HG03280 (cell line): ENCODE measurements around the gene ADCY9.
"Not testable (repeated sequence)": the region's sequence is repeated elsewhere in the genome, so short reads cannot be mapped to it uniquely, and the experiment has no call there.

Experiments
- ATAC-seq: cut with Tn5 transposase; IDR thresholded peaks from one replicate; pipeline ENCODE4 v1.9.1; 2021; ENCODE audit warnings: mild to moderate bottlenecking, moderate library complexity; ENCODE audit not compliant: unreplicated experiment

Gene ADCY9

DNA sequence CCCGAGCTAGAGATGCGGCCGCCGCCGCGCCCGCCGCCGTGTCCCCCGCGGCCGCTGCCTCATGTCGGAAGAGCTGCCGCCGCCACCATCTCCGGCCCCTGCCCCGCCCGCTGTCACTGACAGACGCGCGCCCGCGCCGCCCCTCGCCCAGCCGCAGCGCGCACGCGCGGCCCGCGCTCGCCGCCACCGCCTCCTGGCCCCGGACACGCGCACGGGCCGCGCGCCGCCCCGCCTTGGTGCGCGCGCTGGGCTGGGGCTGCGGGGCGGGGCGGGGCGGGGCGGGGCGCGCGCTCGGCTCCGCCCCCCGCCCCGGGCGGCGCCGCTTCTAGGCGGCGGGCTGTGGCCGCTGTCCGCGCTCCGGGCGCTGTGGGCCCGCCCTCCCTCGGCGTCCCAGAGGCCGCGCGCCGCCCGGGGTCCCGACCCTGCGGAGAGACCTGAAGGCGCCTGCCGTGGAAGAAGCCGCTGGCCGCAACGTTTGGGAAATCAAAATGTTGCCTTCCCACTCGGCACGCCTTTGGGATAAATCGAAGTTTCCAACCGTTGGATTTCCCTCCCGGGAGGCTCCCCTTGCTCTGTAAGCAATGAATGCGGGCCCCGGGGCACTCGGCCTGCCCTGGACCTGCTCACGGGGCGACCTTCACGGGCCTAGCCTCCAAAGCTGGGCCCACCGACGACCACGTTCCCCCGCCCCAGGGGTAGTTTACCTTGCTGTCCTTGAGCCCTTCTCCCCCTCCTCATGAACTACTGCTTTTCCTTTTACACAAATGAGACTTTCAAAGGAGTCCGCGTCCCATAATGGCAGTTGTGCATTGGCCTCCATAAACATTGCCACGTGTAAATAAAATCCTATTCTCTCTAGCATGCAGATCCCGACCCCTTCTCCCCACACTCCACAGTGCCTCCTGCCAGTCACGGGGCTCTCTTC, at the start of gene ADCY9:
Gene ADCY9 (minus strand): TSS at position 118 of the 925 bp plus-strand sequence. CDS start 1,000 bp downstream, outside the sequence.
- ATAC-seq = peak; percentile 74

DNA sequence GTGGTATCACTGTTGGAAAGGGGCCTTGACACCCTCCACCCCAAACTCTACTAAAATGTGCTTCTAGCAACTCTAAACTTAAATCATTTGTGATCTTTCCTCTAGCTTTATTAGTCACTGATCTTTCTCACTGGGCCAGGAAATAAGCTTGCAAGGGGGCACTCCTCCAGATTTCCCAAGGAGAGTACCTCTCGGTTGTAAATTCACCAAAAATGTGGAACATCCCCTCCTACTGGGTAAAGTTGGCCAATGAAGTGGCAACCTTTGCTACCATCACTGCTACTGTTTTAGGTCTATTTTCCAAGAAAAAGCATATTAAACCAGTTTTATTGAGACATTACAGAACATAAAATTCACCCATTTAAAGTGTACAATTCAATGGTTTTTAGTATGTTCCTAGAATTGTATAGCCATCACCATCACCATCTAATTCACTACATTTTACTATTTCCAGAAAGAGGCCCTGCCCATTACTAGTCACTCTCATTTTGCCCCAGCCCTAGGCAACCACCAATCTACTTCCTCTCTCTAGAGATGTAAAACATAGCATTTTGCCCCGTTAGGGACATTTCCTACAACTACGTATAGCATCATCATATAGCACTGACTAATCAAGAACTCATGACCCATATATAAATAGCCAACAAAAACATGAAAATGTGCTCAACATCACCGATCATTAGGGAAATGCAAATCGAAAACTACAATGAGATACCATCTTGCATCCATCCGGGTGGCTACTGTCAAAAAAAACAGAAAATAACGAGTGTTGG, 44.6 kb upstream of the ADCY9 start:
- ATAC-seq = no peak

DNA sequence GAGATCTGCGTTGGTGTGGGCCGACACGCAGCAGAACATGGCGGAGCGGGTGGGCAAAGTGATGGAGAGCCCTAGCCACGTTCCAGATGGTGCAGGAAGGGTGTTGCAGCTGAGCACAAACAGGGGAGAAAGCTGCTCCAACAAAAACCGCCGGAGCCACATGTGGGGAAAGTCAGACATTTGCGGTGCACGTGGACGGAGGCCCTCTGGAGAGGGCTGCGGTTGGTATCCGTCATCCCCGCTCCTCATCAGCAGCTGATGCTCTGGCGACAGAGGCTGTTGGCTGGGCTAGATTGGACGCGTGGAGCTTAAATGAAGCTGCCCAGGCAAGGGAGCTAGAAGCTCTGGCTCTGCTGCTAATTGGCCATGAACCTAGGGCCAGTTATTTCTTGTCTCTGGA, 43.5 kb upstream of the ADCY9 start:
- no peak for ATAC-seq

DNA sequence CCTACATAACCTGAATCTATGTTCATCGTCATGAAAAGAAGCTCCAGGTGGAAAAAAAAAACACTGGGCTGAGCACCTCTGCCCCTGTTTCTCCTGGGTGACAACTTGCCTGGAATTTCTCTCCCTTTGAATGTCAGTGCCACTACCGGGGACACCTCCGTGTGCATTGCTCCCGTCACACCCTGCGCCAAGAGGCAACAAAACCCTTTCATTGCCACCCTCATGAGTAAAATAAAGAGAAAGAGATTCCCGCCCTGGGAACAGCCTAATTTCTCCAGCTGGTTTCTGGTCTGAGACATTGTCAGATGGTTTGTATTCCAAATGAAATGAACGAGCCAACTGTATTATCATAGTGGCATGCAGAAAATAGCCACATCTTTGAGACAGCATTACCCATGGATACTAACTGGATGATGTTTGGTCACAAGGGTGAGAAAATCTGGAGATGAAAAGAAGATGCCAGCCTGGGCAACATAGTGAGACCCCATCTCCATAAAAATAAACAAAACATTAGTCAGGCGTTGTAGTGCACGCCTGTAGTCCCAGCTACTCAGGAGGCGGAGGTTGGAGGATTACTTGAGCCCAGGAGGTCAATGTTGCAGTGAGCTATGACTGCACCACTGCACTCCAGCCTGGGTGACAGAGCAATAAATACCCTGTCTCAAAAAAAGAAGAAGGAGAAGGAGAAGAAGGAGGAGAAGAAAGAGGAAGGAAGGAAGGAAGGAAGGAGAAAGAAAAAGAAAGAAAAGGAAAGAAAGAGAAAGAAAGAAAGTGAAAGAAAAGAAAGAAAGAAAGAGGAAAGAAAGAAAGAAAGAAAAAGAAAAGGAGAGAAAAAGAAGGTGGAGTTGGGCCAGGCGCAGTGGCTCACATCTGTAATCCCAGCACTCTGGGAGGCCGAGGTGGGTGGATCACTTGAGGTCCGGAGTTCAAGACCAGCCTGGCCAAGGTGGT, 42.2 kb upstream of the ADCY9 start:
- ATAC-seq = no peak

DNA sequence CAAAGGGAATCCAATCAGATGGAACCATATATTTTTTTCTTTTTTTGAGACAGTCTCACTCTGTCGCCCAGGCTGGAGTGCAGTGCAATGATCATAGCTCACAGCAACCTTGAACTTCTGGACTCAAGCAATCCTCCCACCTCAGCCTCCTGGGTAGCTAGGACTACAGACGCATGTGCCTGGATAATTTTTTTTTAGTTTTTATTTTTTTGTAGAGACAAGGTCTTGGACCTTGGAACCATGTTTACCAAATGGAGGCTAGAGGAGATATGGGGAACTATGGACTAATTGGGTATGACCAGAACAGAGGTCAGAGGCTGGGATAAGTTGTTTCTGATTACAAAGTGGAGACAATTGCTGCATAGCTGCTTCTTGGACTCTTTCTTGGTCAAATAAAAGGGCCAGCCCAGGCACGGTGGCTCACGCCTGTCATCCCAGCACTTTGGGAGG, 41.2 kb upstream of the ADCY9 start:
- no peak for ATAC-seq

DNA sequence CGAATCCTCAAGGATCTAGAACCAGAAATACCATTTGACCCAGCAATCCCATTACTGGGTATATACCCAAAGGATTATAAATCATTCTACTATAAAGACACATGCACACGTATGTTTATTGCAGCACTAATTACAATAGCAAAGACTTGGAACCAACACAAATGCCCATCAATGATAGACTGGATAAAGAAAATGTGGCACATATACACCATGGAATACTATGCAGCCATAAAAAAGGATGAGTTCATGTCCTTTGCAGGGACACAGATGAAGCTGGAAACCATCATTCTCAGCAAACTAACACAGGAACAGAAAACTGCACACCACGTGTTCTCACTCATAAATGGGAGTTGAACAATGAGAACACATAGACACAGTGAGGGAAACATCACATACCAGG, 40.3 kb upstream of the ADCY9 start:
- ATAC-seq = not testable (repeated sequence)

DNA sequence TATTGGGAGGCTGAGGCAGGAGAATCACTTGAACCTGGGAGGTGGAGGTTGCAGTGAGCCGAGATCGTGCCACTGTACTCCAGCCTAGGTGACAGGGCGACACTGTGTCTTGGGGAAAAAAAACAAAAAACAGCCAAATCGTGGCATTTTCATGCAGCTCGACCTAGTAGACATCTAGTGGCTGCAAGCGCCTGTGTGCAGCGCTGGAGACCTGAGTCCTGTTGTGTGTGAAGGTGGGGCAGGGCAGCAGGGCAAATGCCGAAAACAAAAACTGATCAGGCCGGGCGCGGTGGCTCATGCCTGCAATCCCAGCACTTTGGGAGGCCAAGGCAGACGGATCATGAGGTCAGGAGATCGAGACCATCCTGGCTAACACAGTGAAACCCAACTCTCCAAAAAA, 37.1 kb upstream of the ADCY9 start:
- ATAC-seq = not testable (repeated sequence)

DNA sequence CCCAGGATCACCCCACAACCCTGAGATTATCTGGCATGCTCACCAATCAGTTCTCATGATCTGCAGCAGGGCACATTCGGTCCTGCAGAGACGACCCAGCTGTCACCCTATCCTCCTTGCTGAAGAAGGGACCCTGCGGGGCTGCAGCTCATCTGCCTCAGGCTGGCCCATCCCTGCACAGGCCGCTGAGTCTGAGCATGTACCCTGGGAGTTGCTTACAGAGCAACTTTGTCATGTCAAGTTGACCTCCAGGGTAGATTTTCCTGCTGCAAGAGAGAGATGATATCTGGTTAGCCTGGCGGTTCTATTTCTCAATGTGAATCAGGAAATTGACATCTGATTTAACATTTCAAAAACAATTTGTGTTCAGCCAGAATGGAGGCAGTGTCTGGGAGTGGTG, 36.0 kb upstream of the ADCY9 start:
- ATAC-seq = no peak

DNA sequence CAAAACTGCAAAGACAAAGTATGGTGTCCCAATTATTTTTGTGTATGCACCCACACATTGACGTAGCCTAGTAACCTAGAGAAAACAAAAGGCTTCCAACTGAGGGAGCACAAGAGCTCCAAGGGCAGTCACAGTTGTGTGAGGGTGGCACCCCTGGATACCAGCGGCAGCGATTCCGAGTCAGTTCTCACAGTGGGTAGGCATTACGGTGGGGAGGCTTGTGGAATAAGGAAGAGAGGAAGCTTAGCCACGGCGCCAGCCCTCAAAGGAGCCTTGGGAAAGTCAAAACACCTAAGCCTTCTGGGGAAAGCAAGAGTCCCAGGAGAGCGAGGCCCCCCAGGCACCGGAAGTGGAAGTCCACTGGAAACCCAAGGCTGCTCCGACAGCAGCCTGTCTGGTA, 31.0 kb upstream of the ADCY9 start:
- no peak for ATAC-seq

DNA sequence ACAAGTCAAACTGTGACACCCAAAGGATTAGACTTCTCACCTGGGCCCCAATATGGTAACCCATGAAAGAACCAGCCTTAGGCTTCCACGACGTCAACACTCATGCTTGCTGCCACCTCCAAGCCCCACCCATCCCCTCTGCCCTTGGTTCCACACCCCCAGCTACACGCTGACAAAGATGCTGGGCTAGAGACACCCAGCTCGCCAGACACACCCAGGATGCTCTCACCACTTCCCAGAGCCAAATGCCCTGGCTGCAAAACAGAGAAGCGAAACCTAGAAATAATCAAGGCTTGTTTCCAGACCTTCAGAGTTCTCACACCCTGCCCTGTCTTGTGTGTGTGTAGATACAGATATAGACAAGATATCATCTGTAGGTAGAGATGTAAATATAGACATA, 26.0 kb upstream of the ADCY9 start:
- no peak for ATAC-seq

DNA sequence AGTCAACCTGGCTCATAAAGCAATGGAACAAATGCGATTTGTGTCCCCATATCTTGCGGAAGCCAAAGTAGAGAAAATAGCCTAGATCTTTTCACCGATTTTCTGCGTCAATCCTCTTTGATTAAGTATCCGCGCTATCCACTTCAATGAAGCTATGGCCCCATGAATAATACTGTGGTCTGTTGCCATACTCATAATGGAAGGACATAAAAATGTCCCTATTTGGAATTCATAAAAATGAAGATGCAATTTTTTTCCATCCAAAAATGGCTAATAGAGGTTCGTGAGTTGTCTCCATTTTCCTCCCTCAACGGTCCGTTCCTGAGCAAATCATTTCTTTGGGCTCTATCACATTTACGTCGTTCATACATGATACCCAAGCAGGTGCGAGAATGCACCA, 25.4 kb upstream of the ADCY9 start:
- no peak for ATAC-seq

DNA sequence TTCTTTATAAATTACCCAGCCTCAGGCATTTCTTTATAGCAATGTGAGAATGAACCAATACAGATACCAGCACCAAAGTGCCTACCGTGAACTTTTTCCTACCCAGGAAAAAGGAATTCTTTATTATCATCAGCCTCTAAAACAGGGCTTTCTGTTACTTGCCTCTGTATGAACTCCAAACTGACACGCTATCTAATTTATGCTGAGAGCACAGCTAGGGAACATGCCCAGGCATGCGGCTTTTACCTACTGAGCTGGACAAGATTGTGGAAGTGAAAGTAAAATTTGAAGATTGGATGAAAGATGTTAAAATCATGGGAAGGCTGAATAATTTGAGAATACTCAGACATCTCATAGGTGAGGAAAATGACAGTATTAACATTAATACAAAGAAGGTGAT, 24.4 kb upstream of the ADCY9 start:
- ATAC-seq = no peak

DNA sequence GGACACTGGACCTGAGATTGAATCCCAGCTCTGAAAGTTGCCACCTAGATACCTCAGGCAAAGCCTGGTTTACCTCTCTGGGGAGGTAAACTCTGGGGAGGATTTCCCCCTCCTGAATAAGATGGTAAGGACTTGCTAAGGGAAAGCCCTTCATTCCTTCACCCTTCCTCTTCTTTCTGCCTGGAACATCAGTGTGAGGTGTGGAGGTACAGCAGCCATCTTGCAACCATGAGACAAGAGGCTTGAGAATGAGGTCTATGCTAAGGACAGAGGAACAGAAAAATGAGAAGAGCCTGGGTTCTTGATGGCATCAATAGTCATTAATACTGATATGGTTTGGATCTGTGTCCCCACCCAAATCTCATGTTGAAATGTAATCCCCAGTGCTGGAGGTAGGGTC, 23.7 kb upstream of the ADCY9 start:
- ATAC-seq = no peak

DNA sequence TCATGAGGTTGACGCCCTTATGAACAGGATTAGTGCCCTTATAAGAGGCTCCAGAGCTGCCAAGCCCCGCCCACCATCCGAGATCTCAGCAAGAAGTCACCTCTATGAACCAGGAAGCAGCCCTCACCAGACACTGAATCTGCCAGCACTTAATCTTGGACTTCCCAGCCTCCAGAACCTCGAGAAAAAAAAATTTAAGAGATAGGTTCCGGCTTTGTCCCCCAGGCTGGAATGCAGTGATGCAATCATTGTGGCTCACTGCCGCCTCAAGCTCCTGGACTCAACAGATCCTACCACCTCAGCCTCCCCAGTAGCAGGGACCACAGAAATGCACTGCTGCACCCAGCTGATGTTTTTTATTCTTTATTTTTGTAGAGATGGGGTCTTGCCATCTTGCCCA, 22.5 kb upstream of the ADCY9 start:
- no peak for ATAC-seq

DNA sequence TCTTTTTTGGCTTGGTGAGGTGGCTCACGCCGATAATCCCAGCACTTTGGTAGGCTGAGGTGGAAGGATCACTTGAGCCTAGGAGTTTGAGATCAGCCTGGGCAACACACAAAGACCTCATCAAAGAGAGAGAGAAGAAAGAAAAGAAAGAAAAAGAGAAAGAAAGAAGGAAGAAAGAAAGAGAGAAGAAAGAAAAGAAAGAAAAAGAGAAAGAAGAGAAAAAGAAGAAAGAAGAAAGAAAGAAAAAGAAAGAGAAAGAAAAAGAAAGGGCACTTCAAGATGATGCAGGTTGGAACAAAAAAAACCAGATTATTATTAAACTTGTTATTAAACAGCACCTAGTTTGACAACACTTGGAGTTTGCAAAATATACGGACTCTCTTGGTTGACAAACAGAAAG, 21.2 kb upstream of the ADCY9 start:
- ATAC-seq = no peak

DNA sequence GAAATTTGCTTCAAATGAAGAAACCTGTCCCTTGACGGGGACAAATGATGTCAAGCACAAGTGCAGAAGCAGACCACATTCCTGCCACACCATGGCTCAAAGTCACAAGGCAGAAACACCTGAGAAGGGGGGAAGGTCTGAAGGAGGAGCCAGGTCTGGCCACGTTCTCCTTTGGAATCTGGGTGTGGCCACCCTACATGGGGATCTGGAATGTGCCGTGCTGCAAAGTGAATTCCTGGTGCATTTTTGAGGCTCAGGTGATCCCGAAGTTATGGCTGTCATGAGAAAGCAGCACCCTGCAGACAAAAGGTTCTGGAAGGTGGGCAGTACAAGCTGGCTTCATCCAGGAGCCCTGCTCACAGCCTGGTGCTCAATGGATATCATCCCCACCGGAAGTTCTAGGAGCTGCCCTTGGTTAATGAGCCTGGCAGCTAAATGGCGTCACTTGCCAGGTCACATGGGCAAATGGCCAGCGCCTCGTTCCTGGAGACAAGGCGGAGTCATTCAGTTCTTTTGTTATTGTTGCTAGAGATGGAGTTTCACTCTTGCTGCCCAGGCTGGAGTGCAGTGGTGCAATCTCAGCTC, 20.1 kb upstream of the ADCY9 start:
- no peak for ATAC-seq

DNA sequence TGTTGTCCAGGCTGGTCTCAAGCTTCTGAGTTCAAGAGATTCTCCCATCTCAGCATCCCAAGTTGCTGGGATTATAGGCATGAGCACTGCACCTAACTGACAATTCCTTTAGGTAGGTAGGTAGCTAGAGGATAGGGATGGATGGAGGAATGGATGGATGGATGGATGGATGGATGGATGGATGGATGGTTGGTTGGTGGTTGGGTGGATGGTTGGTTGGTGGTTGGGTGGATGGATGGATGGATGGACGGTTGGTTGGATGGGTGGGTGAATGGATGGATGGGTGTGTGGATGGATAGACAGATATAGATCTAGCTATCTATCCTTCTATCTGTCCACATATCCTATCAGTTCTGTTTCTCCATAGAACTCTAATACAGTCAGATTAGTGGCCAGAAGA, 19.3 kb upstream of the ADCY9 start:
- no peak for ATAC-seq

DNA sequence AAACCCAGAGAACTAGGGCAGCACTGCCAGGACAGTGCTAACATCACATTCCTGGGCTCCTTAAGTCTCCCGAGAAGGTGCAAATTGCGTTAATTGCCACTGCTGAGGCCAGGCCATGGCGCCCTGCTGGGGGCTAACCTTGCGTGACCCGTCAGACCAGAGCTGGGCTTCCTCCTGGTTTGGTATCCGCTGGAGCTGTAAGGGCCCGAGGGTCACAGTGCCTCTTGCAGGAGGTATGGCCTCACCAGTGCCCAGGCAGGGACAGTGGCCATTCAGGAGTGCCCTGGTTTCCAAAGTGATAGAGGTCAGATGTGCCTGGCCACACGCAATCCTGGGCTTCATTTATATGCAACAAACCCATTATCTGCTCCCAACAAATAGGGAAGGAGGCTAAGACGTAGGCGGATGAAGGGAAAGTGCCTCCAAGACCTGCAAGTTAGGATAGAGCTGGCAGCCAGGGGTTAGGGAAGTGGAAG, 17.7 kb upstream of the ADCY9 start:
- ATAC-seq = no peak

DNA sequence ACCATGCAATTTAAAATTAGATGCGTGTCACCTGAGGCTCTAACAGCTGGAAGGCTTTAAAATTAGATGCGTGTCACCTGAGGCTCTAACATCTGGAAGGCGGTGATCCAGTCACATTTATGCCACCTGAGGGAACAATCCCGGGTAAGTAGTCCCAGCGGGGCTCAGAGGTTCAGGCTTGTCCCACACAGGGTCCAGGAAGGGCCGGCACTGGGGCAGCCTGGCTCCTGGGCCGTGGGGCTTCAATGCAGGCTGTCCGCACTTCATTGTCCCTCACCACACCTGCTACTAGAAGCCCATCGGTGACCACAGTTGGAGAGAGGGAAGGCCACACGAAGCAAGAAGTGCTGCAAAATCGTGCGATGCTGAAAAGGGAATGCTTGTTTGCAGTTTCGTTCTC, 15.4 kb upstream of the ADCY9 start:
- ATAC-seq = no peak

DNA sequence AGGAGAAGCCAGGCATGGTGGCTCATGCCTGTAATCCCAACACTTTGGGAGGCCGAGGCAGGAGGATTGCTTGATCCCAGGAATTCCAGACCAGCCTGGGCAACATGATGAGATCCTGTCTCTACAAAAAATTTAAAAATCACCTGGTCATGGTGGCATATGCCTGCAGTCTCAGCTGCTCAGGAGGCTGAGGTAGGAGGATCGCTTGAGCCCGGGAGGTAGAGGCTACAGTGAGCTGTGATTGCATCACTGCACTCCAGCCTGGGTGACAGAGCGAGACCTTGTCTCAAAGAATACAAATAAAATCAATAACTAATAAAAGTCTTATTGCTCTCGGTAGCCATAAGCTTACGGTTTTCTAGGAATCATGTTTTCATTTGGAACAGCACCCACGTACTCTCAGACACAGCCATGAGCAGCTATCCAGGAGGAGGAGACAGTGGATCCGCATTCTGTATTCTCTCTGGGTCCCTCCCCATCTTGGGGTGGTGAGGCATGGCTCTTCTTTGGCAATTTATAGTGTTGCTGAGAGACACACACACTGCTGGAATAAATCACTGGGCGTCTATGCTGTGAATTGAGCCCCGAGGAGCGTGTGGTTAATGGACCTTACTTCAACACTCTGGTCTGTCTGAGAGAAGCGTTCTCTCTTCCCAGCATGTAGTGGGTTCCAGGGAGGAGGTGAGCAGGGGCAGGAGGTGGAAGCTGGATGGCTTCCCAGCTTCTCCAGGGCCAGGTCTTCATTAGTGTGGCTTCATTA, 8.5 kb upstream of the ADCY9 start:
- no peak for ATAC-seq
